HG03342 (cell line): ENCODE data around the gene TEX35.

ENCODE experiments used
- ATAC-seq: cut with Tn5 transposase; IDR thresholded peaks from one replicate; pipeline ENCODE4 v1.9.1; 2021; ENCODE audit warnings: mild to moderate bottlenecking, moderate library complexity; ENCODE audit not compliant: unreplicated experiment

The TEX35 gene

DNA sequence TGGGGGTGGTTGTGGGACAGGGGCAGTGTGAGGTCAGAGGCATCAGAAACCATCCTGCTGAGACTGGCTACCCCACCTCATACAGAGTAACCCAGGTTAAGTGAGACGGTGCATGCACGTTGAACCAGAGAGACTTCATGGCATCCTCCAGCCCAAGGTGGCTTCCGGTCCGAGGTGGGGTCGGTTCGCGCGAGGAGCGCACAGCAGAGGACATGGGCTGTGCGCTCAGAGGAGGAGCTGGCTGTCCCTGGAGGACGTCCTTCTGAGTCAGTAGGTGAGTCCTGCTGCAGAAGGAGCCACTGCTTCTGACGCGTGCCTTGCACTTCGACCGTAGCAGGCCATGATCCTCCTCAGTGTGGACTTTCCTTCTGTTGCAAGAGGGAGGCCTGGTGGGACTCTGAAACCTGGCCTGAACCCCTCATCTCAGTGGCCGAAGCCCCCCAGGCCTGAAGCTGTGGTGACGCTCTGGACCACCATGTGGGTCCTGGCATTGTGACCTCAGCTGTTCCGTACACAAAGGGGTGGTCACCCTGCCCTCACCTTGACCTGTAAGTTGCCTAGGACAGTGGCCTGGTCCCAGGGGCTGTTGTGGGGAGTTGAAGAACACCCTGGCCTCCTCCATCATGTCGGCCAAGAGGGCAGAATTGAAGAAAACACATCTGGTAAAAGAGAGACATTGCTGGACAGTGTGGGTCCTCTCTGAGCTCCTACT, at the start of gene TEX35:
TSS of gene TEX35 (plus strand) at position 544 of the 712 bp plus-strand sequence. CDS start at position 624, 80 bp downstream.
- ATAC-seq: no peak

DNA sequence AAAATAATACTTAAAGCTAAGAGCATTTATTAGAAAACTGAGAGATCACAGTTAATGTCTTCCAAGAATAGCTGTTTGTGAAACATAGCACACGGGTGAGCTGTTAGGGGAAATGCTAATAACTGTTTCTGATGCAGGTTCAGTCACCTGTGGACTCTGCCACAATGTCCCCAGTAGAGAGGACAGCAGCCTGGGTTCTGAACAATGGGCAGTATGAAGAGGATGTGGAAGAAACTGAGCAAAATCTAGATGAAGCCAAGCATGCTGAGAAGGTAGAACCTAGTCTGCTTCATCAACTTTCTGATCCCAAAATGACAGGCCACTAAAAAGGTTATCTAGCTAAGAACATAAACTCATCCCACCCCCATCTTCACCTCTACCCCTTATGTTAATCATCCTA, 48.8 kb upstream of the TEX35 start:
- ATAC-seq: no peak

DNA sequence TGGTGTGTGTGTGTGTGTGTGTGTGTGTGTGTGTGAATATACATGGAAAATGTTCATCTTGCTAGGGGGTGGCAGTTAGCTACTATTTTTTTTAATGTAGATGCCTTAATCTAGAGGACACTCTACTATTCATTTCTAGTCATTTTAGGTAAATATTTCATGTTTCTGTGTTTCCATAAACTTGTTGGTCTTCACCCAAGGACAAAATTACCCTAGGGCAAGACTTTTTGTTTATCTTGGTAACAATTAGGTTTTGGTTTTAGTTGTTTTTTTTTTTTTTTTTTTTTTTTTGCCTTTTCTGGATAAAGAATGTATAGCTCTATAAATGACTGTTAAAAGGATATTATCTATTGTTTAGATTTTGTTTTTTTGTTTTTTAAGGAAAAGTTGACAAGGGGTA, 48.3 kb upstream of the TEX35 start:
- ATAC-seq: no peak

DNA sequence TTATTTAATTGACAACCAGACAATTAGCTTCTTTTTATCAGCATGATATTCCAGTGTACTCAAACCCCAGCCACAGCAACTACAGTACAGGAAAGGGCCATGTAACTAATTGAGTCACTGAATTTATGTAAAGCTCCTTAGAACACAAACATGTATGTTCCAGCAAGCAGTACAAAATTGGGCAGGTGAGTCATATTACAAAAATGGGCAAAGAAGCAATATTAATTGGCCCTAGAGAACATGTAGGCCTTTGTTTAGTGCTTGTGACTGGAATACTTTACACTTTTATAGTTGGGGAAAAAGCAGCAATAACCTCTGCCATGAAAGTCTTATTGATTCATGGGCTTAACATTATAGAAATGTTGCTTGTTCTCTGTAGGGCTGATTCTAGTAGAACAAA, 47.9 kb upstream of the TEX35 start:
- ATAC-seq: no peak

DNA sequence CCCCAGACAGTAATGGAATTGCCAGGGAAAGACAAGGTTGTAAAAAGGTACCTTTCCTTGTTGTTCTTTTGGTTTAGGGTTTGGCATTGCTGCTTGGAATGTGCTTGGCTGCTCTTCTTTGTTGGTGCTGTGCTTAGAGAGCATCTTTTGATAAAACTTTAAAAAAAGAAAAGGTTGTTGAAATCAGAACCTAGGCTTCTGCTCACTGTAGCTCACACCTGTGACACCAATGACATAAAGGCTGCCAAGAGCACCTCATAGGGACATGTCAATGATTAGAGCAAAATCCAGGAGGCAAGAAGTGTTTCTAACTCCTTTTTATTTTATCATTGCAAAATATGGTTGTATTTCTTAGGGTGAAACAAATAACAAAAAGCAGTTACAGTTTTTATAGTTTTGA, 45.1 kb upstream of the TEX35 start:
- no peak for ATAC-seq

DNA sequence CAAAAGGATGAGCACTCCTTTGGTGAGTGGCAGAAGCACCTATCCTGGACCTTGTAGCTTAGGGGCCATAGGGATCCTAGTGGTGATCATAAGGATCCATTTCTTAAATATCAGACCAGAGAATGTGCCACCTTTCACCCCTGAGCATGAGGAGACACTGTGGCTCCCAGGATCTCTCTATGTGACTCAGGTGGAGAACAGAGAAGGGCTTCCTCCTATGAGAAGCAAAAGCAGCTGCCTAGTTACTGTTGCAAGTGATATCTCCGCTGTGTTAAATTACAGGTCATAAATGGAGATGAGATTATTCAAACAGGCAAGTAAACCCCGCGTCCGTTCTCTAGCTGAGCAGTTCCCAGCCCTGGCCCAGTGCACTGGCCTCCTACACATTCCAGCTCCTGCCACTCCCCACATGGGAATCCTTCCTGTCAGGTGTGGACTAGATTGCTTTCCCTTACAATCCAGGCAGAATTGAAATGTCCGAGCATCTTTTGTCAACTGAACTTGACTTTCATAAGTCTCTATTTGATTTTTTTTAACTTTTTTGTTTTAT, 42.4 kb upstream of the TEX35 start:
- ATAC-seq: no peak

DNA sequence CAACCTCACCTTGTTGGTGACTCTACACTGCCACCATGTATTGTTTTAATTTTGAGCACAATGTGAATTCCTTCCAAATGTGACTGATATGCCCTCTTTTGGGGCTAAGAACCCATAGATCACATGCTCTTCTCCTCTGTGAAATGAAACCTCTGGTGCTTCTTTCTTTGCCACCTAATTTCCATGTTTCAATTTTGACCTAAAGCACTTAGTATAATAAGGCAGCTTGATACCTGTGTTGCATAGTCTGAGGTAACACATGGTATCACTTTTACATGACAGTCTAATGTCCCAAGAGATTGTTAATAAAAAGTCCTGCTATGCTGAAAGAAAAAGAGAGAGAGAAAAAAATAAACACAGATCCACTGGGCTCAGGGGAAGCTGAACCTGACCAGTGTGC, 40.4 kb upstream of the TEX35 start:
- ATAC-seq: no peak

DNA sequence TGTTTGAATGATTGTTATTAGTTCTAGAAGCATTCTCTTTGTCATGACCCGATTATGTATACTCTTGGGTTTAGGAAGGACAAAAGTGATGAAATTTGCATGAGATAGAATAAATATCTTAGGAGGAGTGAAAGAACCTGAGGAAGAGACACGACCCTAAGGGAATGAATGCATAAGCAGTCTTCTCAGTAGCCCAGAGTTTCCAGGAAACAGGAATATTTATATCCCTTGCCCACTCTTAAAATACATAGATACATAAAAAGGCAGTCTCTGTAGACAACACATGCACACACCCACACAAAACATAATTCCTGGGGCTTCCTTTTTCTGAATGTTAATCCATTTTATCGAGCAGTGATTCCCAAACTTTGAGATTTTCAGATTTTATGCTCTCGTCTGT, 35.5 kb upstream of the TEX35 start:
- no peak for ATAC-seq

DNA sequence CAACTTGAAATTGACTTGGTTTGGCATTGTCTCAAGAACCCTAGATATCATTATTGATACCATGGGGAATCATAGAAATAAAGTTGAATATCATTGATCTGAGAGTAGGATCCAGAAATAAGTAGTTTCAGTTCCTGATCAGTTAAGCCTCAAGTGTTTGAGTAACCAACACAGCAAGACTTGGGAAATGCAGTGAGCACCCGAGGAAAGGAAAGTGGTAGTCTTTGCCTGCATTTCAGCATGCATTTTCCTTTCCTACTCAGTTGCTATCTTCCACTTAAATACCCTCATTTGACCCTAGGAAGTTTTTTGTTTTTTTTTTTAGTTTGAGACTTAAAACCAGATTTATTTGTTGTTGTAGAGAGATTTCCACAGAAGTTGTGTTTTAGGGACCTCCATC, 35.1 kb upstream of the TEX35 start:
- no peak for ATAC-seq

DNA sequence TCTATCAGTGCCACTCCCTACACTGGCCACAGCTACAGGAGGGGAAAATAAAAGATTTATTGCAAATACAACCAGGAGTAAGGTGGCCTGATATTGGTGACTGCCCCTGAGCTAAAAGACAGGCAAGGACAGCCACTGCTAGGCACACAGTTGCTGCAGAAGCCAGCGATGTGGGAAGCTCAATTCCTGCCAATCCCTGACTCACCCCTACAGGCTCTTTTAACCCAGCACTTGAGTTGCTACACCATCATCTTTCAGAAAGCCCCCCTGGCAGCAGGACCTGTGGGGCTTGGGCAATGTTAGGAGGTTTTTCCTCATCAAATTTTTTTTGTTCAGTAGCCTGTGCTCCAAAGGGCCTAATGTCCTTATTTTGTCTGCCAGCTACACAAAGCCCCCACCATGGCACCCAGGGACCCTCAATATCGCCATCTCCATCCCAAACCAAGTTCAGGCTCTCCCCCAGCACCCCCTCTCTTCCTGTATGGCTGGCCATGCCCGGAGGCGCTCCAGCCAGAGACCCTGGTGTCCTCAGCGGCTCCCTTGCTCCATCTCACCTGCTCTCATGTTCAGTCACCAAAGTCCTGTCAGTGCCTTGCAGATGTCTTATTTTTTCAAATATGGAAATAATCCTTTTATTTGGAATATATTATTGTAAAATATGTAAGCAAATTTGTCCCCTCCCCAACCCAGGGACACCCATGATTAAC, 29.5 kb upstream of the TEX35 start:
- ATAC-seq: no peak

DNA sequence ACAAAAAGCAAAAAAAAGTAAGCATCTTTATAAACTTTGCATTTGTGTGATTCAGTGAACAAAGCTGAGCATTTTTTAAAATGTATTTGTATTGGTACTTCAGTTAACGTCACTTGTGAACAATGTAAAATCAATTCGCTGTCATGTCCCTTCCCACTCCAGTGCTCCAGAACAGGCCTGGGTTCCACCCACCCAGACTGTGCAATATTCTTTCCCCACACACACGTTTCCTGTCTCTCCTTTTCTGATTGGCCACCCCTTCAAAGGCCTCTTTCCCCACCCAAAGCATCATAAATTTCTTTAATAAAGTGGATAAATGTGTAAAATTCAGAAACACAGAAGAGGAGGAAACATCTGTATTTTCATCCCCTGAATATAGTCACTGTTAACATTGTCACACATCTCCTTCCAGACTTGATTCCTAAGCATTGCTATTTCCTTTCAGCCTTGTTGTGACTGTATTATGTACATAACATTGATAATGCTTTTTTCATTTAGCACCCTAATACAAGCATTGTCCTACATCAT, 28.1 kb upstream of the TEX35 start:
- no peak for ATAC-seq

DNA sequence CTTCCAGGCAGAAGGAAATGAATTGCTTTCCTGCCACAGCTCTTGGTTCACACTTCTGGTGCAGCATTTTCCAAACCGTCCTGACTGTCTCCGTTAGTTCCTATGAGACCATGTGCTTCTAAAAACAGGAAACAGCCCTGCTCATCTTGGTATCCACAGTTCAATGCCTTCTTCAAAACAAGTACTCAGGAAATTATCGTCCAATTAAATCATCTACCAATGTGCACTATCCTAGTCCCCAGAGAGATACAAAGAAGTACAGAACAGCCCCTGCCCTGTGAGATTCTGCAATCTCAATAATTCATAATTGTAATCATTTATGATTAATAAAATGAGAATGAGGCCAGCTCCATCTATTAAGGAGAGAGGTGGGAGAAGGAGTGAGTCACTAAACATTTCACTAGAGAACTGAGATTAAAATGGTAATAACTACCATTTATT, 27.3 kb upstream of the TEX35 start:
- no peak for ATAC-seq

DNA sequence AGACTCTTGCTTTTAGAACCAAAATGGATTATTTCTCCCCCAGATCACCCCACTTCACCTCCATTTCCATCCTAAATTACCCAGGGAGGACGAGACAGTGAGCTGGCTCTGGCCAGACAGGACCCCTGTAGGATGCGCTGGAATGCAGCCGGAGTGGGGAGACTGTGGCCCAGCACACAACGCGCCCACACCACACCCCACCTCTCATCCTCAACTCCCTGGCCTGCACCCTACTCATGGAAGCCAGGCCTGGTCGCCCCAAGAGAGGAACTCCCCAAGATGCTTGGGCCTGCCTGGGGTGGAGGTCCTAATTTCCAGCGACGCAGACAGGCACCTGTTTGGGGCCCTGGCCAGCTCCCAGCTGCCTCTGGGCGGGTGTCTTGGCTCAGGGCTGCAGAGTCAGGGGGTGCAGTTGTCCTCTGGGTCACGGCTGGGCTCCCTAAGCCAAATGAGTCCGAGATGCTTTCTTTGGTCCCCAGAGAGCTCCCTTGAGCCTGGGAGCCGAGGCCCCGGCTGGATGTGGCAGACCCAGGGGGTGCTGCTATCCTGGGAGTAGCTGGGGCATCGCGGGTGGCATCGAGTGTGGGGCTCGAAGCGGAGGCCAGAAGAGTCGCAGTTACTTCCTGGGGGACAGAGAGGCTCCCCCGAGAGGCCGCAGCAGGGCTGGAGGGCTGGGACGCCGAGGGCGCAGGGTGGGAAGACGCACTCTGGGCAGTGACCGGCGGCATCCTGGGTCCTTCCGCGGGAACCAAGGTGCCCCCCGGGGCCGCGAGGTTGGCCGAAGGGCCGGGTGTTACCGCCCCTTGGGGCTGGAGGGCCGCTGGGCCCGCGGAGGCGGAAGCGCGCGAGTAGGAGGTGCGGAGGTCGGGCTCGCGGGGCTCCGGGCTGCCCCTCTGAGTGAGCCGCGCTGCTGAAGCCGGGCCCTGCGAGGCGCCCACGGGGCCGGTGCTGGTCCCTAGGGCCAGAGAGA, 26.5 kb upstream of the TEX35 start:
- no peak for ATAC-seq

DNA sequence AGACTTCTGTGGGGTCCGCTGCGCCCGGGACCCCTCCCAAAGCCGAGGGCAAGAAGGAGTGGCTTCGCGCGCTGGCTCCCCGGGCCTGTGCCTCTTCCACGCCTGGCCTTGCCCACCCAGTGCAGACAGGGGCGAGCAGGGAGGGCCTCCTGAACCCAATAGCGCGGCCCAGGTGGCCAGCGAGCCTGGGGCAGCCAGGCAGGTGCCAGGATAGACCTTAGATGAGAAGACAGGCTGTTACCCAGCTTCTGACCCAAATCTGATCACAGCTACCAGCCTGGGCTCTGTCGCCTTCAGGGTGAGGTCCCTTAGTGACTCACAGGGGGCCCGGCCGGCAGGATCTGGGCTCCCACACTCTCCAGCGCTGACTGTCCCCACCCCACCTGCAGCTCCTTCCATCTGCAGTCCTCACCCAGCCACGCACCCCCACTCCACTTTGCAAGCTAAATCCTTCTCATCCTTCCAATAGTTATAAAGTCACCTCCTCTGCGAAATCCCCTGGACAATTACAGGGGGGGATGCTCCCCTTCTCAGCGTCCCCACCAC, 25.8 kb upstream of the TEX35 start:
- no peak for ATAC-seq

DNA sequence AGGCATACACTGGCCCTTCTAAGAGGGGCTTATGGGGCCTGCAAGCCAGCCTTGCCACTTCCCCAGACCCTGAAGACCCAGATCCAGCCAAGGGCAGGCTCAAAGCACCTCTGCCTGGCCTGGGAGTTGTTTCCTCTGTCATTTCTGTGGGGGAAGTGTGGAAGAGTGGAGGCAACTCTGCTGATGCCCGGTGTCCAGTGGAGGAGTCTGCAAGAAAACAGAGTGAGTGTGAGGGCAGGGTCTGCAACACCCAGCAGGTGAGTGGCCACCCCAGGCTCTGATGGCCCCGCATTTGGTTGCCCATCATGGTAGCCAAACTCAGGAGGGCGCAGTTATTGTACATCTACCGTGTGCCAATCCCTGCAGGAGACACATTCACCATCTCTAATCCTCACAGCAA, 24.5 kb upstream of the TEX35 start:
- no peak for ATAC-seq

DNA sequence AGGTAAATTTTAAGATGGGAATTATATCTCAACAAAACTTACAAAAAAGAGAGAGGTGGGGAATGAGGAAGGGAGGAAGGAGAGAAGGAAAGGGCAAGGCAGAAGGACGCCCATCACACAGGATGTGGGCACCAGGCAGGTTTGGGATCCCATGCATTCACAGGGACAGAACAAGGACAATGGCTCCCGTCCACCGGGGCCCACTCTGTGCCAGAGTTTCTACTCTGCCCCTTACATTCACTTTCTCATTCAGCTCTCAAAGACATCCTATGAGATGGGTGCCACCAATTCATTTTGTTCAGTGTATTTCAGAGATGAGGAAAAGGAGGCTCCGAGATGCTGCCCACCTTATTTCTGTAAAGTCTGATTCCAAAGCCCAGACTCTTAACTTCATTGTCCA, 23.5 kb upstream of the TEX35 start:
- no peak for ATAC-seq

DNA sequence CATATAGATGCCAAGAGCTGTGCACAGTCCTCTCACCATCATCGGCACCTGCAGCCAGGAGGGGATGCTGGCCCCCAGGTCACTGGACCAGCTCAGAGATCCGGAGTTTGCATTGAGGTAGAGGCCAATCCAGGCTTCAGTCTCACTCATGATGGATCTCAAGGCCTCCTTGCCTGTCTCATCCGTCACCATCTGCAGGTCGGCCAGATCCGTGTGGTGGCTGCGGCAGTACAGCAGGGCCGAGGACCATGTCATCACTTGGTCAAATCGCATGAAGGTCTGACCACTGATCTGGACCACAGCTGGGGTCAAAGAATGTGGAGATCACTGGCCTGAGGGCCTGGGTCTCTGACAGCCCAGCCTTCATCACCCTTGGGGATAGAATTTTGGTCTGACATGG, 22.8 kb upstream of the TEX35 start:
- no peak for ATAC-seq

DNA sequence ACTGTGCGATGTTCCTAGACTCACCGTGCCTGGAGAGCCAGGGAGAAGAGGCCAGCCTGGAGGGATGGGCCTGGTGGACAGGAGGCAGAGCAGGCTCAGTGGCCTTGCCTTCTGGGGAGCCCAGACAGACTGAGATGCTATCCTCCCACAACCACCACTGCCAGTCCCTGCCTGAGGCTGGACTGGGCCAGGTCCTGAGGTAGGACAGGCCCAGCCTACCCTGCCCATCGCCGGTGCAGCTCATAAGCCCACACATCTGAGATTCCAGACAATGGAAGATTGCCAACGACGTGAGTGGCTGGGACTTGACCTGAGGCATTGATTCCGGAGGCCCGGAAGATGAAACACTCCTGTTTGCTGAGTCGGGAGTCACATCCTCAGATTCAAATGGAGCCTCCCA, 21.9 kb upstream of the TEX35 start:
- no peak for ATAC-seq

DNA sequence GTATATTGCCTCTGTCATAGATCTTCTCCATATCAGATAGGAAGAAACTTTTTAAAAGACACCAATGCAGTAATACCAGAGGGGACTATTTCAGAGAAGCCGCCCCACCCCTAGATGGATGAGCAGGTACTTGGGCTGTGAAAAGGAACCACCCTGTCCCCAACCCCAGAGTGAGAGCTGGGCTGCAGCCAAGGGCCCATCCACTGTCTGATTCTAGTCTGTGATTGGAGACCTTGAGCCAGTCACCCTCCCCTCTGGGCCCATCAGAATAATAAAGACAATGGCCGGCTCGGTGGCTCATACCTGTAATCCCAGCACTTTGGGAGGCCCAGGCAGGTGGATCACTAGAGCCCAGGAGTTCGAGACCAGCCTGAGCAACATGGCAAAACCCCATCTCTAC, 21.2 kb upstream of the TEX35 start:
- no peak for ATAC-seq

DNA sequence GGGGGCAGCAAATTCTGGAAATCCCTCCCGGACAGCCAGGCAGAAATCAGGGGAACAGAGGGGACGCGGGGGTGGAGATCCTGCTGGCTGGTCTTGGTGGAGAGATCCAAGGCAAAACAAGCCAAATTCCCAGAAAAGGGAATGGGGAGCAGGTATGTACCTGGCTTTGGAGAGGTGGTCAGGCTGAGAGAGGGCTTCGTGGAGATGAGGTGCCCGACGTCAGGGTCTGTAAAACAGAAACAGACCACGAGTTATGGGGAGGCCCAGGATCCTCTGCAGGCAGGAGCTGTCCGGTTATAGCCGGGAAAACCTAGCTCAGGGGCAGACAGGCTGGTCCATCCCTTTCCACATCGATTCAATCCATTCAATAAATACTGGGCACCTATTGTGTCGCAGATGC, 20.6 kb upstream of the TEX35 start:
- no peak for ATAC-seq

DNA sequence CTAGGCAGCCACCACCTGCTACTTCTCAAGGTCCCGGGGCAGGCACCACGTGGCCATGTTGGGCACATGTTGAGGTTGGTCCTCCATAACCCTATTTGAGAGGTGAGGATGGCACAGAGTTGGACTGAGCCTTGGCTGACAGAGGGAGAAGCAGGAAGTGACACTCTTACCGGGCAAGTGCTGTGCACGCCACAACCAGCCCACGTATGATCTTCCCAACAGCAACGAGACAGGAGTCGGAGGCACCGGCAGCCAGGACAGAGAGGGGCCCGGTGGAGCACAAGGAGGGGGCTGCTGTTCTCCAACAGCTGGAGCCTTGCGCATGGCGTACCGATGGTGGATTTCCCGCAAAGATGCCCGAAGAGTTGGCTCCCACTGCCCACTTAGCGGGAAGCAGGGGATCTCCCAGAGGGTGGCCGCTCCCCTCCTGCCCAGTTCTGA, 19.6 kb upstream of the TEX35 start:
- no peak for ATAC-seq
